Glutamatergic neuron (in vitro differentiated cells): Measurements from ENCODE around the gene CEACAM16. TPM values are rescaled to one million over a fixed set of nuclear protein-coding genes. Genes with fewer than 3 reads are reported as not detected.
"Not testable (repeated sequence)": the region's sequence is repeated elsewhere in the genome, so short reads cannot be mapped to it uniquely, and the experiment has no call there.

Experiments
- DNase-seq: peaks from one replicate; pipeline ENCODE4 v3.0.0; 2022
- H3K27ac Mint-ChIP-seq: one replicate; pipeline ENCODE4 v1.8.0; 2020; ENCODE audit warnings: mild to moderate bottlenecking, mixed read lengths, inconsistent platforms; ENCODE audit not compliant: unreplicated experiment
- H3K27me3 Mint-ChIP-seq: one replicate; pipeline ENCODE4 v1.8.0; 2020; ENCODE audit warnings: mild to moderate bottlenecking, moderate library complexity, mixed read lengths, inconsistent platforms; ENCODE audit not compliant: unreplicated experiment
- H3K36me3 Mint-ChIP-seq: one replicate; pipeline ENCODE4 v1.8.0; 2020; ENCODE audit warnings: mild to moderate bottlenecking, mixed read lengths, inconsistent platforms; ENCODE audit not compliant: unreplicated experiment
- H3K4me1 Mint-ChIP-seq: one replicate; pipeline ENCODE4 v1.8.0; 2020; ENCODE audit warnings: mild to moderate bottlenecking, low read depth, mixed read lengths, inconsistent platforms; ENCODE audit not compliant: unreplicated experiment
- H3K4me3 Mint-ChIP-seq: one replicate; pipeline ENCODE4 v1.8.0; 2020; ENCODE audit warnings: mild to moderate bottlenecking, mixed read lengths, inconsistent platforms; ENCODE audit not compliant: unreplicated experiment
- H3K9me3 Mint-ChIP-seq: one replicate; pipeline ENCODE4 v1.8.0; 2020; ENCODE audit warnings: mild to moderate bottlenecking, moderate library complexity, mixed read lengths, inconsistent platforms; ENCODE audit not compliant: unreplicated experiment
- CTCF ChIP-seq: fragments of 200-600 bp; sonication (generic); IDR thresholded peaks from one replicate; pipeline ENCODE4 v1.5.0; 2021; ENCODE audit not compliant: partially characterized antibody, unreplicated experiment
- total RNA-seq: library from RNA; stranded (reverse); fragmentation: NEBNext Ultra II Directional; extraction: Animal tissue kit (Norgen Biotek cat#: 25700); gene quantifications from one replicate; pipeline ENCODE4 v1.2.1, GENCODE V29; 2021; ENCODE audit not compliant: unreplicated experiment

CEACAM16 gene
- total RNA-seq, 1 donor from 2014 or later = not detected

- Mint-ChIP-seq H3K4me3 (no peak overlapping the region), H3K27ac (no peak overlapping the region), H3K36me3 (no peaks in the 10 kb centered on the region), H3K27me3 (peaks cover 2% of the 10 kb centered on the region), H3K4me1 (no peaks in the 10 kb centered on the region), H3K9me3 (peaks cover 2% of the 10 kb centered on the region)
- no peak for DNase-seq
- no peak for TF ChIP-seq CTCF
Measured at GRCh38 chr19:44708940-44709339, 10.0 kb downstream of the CEACAM16 start.

DNA sequence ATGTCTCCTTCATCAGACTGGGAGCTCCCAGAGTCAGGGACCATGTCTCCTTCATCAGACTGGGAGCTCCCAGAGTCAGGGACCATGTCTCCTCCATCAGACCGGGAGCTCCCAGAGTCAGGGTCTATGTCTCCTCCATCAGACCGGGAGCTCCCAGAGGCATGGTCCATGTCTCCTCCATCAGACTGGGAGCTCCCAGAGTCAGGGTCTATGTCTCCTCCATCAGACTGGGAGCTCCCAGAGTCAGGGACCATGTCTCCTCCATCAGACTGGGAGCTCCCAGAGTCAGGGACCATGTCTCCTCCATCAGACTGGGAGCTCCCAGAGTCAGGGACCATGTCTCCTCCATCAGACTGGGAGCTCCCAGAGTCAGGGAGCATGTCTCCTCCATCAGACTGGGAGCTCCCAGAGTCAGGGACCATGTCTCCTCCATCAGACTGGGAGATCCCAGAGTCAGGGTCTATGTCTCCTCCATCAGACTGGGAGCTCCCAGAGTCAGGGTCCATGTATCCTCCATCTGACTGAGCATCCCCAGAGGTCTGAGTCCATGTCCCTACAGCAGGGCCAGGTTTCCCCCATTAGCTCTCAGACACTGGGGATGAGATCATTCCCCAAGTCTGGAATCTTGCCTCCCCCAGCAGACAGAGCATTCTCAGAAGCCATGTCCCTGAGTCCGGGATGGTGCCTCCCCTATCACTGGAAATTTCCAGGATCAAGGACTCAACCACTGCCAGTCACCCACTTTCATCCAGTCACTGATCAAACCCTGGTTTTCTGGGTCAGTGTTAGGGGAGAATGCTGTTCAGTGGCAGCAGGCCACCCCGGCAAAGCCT is 10.7 kb downstream of the CEACAM16 start:
- H3K4me1 Mint-ChIP-seq = not testable (repeated sequence)

GRCh38 chr19:44710483-44710882 is 11.5 kb downstream of the CEACAM16 start:
- no peak overlapping the region for H3K27ac Mint-ChIP-seq

More for the DNA sequence above, 10.7 kb downstream of the CEACAM16 start:
- not testable (repeated sequence) for H3K4me3 Mint-ChIP-seq, H3K27ac Mint-ChIP-seq, H3K9me3 Mint-ChIP-seq, H3K36me3 Mint-ChIP-seq, H3K27me3 Mint-ChIP-seq, DNase-seq

GRCh38 chr19:44712864-44713515 is 14.0 kb downstream of the CEACAM16 start:
- H3K36me3 Mint-ChIP-seq = no peaks in the 10 kb centered on the region
- no peaks in the 10 kb centered on the region for H3K4me1 Mint-ChIP-seq
- H3K4me3 Mint-ChIP-seq = no peak overlapping the region
- H3K27me3 Mint-ChIP-seq = no peaks in the 10 kb centered on the region
- no peaks in the 10 kb centered on the region for H3K9me3 Mint-ChIP-seq
- H3K27ac Mint-ChIP-seq = no peak overlapping the region
- DNase-seq = no peak
- no peak for TF ChIP-seq CTCF

More at GRCh38 chr19:44710483-44710882, 11.5 kb downstream of the CEACAM16 start:
- DNase-seq = no peak
- Mint-ChIP-seq H3K27me3 (peaks cover 2% of the 10 kb centered on the region), H3K9me3 (peaks cover under 1% of the 10 kb centered on the region), H3K36me3 (no peaks in the 10 kb centered on the region), H3K4me3 (no peak overlapping the region), H3K4me1 (no peaks in the 10 kb centered on the region)
- no peak for TF ChIP-seq CTCF

DNA sequence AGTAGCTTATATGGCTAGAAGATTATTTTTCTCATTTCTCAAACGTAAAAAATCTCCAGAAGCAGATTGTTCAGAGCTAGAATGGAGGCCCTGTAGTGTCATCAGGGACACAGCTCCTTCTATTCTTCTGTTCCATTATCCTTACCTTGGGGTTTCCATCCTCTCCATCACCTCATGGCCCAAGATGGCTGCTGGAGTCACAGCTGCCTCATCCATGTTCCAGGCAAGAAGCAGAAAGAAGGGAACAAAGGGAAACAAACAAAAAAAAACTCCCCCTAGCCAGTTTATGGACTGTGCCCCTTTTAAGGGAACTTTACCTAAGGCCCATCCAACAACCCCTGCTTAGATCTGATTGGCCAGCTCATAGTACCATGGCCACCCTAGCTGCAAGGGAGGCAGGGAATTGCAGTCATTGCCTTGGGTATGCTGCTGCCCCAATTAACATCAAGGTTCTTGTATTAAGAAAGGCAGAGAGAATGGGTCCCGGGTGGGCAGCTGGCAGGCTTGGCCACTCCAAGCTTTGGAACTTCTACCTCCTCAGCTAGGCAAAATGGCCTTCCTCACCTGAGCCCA is 15.7 kb downstream of the CEACAM16 start:
- Mint-ChIP-seq H3K4me3 (no peak overlapping the region), H3K4me1 (no peaks in the 10 kb centered on the region), H3K27ac (no peak overlapping the region), H3K36me3 (no peaks in the 10 kb centered on the region), H3K9me3 (peaks cover 2% of the 10 kb centered on the region), H3K27me3 (no peaks in the 10 kb centered on the region)
- TF ChIP-seq CTCF = no peak
- no peak for DNase-seq
